Vagina (tissue), 2 donors: Measurements from ENCODE around the gene HMGXB4.

ENCODE experiments used
- POLR2A ChIP-seq, 2 donors: fragments of 450-650 bp; IDR thresholded peaks; one replicate each; pipeline ENCODE4 v1.6.1; 2017; ENCODE audit warnings: antibody characterized with exemption in 2 of 2, mild to moderate bottlenecking in 2 of 2, moderate library complexity in 2 of 2
- POLR2AphosphoS5 ChIP-seq, 2 donors: sonication (generic); formaldehyde crosslinking; IDR thresholded peaks; one replicate each; pipeline ENCODE4 v1.9.0; 2017; ENCODE audit warnings: antibody characterized with exemption in 2 of 2, mild to moderate bottlenecking in 2 of 2, low read depth in 1 of 2; ENCODE audit not compliant: insufficient read depth in 1 of 2
- TF ChIP-seq, protein P1 (sequence below), 3 experiments: fragments of 450-650 bp in 2 of 3; fragments of 200-600 bp in 1 of 3; sonication (generic) in 1 of 3; IDR thresholded peaks; one replicate each; pipeline ENCODE4 v1.5.1; 2017 to 2019; ENCODE audit warnings: antibody characterized with exemption in 3 of 3, mild to moderate bottlenecking in 2 of 3, moderate library complexity in 2 of 3

DNA sequence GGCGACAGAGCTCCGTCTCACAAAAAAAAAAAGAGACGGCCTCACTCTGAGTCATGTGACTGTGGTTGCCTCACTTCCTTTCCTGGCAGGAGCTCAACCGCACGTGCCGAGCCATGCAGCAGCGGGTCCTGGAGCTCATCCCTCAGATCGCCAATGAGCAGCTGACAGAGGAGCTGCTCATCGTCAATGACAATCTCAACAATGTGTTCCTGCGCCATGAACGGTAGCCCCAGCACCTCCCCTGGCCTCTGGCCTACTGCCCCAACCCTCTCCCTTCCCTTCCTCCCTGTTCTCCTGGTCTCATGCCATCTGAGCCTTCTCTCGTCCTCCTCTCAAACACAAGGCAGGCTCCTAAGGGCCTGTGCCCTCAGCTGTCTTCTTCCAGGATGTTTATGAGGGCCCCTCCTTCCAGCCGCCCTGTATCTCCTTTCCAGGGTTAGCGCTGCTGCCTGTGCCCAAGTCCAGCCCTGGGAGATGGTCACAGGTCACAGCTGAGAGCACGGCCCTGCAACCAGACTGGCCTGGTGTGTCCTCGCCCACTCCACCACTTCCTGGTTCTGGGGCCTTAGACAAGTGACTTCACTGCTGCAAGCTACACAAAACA, 73.1 kb downstream of the HMGXB4 start:
- TF ChIP-seq, protein P1, sequence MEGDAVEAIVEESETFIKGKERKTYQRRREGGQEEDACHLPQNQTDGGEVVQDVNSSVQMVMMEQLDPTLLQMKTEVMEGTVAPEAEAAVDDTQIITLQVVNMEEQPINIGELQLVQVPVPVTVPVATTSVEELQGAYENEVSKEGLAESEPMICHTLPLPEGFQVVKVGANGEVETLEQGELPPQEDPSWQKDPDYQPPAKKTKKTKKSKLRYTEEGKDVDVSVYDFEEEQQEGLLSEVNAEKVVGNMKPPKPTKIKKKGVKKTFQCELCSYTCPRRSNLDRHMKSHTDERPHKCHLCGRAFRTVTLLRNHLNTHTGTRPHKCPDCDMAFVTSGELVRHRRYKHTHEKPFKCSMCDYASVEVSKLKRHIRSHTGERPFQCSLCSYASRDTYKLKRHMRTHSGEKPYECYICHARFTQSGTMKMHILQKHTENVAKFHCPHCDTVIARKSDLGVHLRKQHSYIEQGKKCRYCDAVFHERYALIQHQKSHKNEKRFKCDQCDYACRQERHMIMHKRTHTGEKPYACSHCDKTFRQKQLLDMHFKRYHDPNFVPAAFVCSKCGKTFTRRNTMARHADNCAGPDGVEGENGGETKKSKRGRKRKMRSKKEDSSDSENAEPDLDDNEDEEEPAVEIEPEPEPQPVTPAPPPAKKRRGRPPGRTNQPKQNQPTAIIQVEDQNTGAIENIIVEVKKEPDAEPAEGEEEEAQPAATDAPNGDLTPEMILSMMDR (IDR thresholded peaks at IDR 0.05), result no peak
- peak; percentile 49 to 77 for TF ChIP-seq POLR2AphosphoS5 (IDR thresholded peaks at IDR 0.05; ENCODE audit: insufficient read depth in 1 of 2, low read depth in 1 of 2)
- TF ChIP-seq POLR2A (IDR thresholded peaks at IDR 0.05), result no peak
